Testis (tissue), 2 donors: Measurements from ENCODE around the gene IER5.

Experiments
- CTCF ChIP-seq, 3 experiments: fragments of 450-650 bp in 2 of 3; fragments of 200-600 bp in 1 of 3; sonication (generic) in 1 of 3; IDR thresholded peaks; one replicate each; pipeline ENCODE4 v1.5.1; 2016 to 2019; ENCODE audit warnings: antibody characterized with exemption in 3 of 3, mild to moderate bottlenecking in 2 of 3, moderate library complexity in 1 of 3
- POLR2A ChIP-seq: fragments of 450-650 bp; IDR thresholded peaks from one replicate; pipeline ENCODE4 v1.6.1; 2017; ENCODE audit warnings: antibody characterized with exemption, mild to moderate bottlenecking, moderate library complexity

- TF ChIP-seq POLR2A (no peak), CTCF (IDR thresholded peaks at IDR 0.05) (no peak)
These were observed 17.5 kb downstream of the IER5 start for GRCh38 chr1:181106022-181106312.
